HG03520 (cell line): ENCODE measurements around the gene TMEM26.

Experiments used
- ATAC-seq: cut with Tn5 transposase; IDR thresholded peaks from one replicate; pipeline ENCODE4 v1.9.1; 2021; ENCODE audit warnings: mild to moderate bottlenecking, moderate library complexity; ENCODE audit not compliant: unreplicated experiment

Gene TMEM26

DNA sequence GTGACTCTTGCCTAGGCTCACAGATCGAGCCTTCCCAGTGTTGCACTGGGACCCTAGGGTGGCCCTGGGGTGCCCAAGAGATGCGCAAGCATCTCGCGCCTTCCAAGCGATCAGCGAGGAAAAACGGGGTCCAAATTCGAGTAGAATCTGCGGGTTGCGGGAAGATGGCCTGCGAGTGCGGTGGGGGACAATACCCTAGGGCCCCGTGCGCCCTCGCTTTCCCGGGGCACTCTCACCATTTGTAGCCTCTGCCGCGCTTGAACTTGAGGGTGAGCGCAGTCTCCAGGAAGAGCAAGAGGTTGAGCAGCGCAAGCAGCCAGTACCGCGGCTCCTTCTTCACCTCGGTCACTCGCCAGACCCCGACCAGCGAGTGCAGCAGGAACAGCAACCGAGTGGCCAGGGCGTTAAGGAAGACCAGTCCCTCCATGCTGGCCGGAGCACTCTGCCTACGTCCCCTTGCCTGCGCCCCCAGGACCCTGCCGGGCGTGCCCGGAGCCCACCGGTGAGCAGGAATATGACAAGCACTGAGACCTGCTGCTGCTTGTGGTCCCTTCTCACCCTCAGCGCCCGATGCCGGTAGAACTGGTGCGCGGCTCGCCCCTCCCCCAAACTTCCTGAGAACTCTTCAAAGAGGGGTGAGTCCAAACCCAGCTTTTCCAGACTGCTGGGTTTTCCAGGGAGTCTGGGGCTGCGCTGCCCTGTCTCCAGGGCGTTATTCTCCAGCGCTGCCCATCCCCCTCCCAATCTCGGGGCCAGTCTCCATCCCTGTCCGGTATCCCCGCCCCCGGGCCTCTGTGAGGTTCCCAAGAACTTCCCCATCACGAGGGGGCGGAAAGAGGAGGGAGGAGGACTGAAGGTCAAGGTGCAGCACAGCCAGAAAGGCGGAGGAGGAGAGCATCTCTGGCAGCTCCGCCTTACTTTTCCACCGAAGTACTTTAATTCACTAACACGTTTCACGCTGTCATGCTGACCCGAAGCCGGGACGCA lies at the start of gene TMEM26:
Gene TMEM26 (minus strand): TSS at position 727 of the 987 bp plus-strand sequence. CDS start 300 bp downstream, at position 427.
- ATAC-seq: no peak

DNA sequence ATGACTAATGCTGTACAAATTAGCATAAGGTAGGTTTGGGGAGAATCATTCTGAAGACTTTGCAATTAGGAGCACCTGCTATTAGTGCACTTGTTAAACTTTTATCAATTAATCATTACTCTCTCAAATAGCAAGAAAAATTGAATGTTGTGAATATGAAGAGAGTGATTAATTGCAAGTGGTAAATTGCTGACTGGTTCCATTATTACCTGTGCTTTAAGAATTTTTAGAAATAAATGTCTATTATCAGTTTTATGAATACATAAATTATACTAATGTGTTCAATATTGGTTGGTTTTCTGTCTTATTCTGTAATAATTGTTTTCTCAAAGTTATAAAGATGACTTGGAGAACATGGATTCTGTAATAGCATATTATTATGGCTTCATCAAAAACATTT lies 47.3 kb upstream of the TMEM26 start:
- no peak for ATAC-seq

DNA sequence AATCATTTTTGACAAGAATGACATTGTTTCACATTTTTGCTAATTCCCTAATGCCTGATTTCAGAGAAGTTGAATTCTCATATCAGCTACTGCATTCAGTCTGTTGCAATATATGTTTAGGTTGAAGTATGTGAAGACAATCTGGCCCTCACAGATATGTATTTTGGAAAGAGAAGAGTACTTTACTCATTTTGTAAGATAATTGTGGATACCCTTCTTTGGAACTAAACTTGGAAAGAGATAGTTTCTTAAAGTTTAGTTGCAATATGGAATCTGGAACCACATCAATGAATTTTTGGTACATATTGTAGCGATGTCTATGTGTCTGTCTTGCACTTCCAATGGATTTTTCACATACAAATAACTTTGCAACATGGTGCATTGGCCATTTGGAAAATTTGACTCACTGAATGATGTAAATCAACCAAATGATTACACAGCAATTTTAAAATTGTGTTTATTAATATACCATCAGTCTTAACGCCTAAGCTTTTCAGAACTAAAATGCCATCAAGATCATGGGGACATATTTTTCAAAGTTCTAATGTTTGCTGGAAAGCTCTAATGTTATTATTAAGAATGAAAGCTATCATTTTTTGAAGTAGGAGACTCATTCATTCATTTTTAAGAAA lies 39.3 kb upstream of the TMEM26 start:
- no peak for ATAC-seq

DNA sequence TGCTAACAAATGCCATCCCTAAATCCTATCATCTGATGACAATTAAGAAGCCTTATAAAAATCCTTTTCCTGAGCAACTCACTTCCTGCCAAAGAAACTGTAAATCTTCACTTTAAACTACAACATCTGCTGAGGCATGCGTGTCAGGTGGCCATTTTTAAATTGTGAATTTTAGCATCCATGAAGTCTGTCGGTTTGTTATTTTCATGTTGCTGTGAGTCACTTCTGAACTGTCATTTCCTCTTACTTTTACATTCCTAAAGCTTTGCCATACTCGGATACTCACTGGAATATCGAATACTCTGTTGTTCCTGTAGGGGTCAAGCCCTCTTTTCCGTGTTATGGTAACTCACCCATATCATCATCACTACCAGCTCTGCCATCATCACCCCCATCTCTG lies 34.3 kb upstream of the TMEM26 start:
- no peak for ATAC-seq

DNA sequence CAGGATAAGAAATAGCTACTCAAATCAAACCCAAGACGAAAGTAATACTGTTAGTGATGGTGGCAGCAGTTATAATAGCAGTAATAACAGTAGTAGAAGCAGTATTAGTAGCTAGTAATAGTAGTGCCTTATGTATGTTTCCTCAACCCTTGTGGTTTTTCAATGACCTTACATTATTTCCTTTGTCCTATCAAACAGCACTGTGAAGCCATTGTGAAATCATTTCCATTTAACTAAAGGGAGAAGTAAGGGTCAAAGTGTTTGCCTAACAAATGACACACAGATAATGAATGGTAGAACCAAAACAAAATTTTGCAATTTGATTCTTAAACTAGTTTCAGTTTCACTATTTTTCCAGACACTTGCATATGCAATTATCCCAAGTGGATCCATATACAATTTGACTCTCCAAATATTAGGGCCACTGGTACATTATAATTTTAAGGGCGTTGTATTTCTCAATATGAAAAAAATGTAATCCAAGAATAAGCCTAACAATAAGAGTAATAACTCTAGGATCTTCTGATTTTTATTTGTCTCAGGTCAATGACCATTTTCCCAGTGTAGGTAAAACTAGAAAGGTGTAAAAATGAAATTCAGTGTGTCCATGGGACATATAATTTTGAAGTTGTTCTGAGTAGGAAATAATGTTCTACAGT lies 33.7 kb upstream of the TMEM26 start:
- no peak for ATAC-seq

DNA sequence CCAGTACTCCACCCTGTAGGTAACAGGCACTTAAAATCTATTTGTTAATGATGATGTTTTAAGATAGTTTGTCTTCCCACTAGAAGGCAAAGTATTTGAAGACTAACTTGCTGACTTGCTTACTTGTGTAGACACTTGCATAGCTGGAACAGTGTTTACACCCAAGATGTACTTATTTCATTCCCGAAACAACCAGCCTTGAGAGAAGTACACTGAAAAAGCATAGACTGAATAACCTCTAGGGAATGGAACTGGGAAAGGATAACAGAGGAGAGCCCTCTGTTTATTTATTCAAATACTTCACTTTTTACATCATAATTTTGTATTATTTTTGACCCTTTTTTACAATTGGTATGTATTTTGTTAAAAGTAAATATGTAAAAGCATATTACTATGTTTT lies 33.1 kb upstream of the TMEM26 start:
- ATAC-seq: no peak

DNA sequence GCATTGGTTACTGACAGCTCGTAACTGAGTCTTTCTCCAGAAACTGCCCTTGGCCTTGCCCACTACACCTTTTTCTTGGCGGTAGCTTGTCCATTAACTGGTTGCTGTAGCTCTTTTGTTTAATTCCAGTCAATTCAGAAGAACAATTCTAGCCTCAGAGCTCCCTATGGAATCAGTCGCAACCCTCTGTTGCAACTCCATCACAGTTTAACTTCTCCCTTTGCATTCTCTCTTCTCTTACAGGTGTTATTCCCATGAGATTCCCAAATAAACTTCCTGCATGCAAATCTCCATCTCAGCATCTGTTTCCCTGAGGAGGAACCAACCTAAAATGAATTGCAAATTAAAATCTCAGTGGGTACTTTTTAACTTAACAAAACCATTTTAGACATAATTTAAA lies 28.4 kb upstream of the TMEM26 start:
- ATAC-seq: no peak

DNA sequence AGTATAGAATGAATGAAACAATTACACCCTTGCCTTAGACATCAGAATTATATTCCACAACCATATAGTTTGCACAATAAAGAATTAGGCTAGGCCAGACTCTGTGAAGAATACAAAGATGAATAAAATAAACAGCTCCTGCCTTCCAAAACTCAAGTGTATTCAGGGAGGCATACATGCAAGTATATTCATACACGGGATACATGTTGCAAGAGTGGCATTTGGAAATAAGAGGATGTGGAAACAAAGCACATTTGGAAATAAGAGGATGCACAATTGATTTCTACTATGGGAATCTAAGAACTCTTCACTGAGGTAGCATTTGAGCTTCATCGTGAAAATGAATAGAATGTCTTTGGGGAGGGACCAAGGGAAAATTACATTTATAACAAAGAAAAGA lies 27.0 kb upstream of the TMEM26 start:
- no peak for ATAC-seq

DNA sequence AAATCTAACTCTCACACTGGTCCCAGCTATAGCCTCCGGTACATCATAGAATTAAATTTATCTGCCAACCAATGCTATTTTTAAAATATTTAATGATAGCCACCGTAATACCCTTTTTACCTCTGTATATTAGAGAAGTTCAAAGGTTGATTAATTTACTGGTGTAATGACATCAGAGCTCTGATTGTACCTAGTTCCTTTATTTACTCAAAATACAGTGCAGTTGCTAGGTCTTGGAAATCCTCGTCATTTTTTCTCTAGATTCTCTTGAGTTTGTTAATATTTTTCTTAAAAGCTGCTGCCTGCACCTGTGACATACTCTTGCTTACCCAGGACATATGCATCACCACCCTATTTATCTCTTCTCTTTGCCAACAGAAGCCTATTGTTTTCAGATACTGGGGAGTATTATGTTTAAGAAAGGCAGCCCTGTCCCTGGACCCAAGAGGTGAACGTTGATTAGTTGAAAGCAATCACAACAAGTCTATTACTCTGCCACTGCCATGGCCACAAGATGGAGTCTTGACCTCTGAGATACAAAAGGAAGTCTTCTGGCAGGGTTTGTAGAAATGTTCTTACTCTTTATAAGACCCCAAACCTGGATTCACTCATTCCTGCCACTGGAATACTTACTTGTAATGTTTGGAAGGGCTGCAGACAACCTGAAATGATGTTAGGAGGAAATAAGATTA lies 25.6 kb upstream of the TMEM26 start:
- ATAC-seq: no peak

DNA sequence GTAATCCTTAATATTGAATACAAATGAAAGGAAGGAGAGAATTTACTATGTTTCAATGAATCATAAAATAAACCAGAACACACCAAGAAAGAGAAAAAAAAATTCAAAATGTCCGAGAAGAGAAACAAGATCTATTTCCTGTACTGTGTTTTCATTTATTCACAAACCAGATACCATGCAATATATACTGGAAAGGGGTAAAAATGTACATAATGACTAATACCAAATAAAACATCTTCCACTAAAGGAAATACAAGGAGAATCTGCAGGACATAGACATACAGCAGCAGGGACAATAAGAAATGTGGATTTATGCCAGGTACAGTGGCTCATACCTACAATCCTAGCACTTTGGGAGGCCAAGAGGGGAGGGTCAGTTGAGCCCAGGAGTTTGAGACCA lies 24.3 kb upstream of the TMEM26 start:
- no peak for ATAC-seq

DNA sequence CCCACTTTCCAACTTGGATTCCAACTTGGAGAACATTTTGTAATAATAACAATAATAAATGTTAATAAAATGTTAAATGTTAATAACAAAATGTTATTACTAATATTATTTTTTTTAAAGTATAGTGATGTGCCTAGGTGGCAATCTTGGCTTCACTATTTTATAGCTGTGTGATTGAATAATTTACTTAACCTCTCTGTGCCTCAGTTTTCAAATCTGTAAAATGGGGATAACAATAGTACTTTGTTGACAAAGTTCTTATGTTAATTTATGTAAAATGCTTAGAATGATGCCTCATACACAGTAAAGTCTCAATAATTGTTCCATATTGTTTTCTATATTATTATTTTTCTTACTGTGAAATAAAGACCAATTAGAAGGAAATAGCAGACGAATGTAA lies 23.3 kb upstream of the TMEM26 start:
- ATAC-seq: no peak

DNA sequence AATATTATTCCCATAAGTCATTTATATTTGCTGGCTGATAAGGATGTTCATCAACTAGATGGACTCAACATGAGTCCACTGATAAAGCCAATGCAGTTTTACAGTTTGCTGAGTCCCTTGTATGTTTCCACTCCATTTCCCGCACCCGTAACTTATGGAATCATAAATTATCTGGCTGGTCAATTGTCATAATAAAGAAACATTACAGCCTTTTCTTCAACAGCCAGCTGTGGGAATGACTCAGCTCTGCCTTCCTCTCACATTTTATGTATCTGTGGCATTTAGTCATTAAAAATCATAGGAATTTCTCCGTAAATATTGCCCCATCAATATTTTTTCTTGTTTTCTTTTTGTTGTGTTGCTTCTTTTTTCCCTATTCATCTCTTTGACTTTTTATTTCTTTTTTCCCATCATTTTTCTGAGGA lies 22.3 kb upstream of the TMEM26 start:
- ATAC-seq: no peak

DNA sequence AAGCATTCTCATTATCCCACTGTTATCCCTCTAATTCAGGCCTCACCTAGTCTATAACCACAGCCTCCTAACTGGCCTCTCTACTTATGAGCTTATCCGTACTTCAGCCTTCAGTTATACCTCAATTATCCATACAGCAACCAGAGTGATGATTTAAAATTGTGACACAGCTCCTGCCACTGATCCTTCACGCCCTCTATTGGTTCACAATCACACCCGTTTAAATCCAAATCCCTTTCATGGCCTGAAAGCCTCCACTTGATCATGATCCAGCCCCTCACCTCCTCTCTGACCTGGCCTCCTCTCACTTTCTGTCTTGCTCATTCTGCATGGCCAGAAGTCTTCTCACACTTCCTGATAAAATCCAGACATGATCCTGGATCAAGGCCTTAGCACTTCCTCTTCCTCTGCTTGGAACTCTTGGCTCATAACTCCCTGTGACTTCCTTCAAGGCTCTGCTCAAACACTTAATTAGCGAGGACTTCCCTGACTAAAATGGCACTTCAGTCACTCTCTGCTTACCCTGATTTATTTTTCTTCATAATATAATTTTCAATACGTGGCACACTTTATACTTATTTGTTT lies 19.0 kb upstream of the TMEM26 start:
- no peak for ATAC-seq

DNA sequence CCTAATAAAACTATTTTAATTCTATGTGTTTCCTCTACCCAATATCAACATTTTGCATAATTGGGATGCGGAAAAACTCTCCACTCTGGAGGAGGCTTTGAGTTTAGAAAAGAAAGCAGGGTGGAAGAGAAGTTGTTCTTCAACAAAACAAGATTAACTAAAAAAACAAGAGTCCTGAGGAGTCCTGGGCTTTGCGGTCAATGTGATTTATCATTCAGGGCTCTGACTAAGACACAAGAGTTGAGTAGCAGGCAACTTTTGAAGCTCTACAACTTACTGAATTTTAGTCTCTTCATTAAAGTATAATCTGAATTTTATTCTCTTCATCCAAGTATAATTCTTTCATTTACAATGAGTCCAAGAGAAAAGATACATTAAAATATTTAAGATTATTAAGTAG lies 18.3 kb upstream of the TMEM26 start:
- no peak for ATAC-seq

DNA sequence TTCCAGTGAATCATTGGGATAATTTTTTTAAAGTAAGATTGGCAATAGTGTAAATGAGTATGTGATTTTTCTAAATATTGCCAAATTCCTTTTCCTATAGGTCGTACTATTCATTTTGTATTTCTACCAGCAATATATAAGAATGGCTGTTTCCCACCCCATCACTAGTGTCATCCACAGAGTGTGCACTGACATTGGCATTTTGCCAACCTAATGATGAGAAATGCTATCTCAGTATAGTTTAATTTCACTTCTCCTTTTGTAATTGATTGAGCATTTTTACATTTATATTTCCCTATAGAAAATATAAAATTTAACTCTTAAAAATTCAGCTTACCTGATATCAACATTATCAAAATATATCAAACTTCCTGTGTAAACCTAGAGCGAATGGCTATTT lies 17.6 kb upstream of the TMEM26 start:
- ATAC-seq: no peak

DNA sequence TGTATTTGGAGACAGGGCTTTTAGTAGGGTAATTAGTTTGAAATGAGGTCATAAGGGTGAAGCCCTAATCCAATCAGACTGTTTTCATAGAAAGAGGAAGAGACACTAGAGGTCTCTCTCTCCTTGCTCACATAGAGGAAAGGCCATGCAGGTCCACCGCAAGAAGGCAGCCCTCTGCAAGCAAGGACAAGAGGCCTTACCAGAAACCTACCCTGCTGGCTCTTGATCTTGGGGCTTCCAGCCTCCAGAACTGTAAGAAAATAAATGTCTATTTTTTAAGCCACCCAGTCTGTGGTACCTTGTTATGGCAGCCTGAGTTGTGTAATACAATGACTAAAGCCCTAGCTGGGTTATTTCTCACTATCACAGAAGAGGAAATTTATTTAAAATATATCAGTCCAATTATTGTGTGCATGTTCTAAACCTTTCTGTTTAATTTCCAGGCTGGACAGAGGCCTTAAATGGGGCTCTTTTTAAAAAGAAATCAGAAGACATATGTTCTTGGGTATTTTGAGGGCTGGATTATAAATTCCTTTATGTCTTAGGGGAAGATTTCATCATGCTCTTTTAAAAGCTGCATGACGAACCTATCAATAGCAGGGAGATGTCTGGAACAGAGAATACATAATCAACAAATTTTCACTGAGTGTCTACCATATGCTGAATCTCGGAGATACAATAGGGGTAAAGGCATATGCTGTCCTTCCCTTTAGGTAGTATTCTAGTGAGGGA lies 12.9 kb upstream of the TMEM26 start:
- ATAC-seq: no peak

DNA sequence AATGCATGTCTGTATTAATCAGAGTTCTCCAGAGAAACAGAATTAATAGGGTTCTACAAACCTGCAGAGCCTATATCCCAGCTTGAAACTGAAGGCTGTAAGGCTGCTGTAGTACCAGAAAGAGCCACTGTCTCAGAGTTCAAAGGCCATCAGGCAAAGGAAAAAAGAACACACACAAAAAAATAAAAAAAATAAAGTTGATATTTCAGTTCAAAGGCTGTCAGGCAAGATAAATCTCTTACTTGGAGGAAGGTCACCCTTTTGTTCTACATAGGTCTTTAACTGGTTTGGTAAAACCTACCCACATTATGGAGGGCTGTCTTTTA lies 12.0 kb upstream of the TMEM26 start:
- no peak for ATAC-seq

DNA sequence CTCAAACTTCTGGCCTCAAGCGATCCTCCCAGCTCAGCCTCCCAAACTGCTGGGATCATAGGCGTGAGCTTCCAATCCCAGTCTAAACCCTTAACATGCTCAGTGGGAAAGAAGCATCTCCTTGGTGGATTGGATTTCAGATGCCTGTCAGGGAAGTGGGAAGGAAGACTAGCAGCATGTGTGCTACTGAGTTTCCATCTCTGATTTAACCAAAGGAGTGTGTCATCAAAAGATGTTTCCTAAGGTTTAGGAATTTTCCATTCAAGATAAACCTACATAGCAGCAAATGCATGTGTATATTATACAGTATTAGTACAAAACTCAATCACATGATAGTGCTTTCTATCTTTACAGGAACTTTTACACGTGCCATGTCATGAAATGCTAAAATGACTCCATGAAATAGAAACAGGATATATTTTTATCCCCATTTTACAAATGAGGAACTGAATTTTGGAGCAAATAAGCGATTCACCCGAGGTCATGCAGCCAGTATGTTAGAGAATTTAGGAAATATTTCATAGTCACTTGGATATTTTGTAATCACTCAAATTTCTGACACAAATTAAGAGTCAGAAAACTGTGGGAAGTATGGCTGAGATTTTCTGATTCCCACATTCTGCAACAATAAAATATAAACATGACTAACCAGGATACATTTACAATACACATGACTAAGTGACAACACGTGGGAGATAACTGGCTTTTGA lies 11.4 kb upstream of the TMEM26 start:
- ATAC-seq: no peak

DNA sequence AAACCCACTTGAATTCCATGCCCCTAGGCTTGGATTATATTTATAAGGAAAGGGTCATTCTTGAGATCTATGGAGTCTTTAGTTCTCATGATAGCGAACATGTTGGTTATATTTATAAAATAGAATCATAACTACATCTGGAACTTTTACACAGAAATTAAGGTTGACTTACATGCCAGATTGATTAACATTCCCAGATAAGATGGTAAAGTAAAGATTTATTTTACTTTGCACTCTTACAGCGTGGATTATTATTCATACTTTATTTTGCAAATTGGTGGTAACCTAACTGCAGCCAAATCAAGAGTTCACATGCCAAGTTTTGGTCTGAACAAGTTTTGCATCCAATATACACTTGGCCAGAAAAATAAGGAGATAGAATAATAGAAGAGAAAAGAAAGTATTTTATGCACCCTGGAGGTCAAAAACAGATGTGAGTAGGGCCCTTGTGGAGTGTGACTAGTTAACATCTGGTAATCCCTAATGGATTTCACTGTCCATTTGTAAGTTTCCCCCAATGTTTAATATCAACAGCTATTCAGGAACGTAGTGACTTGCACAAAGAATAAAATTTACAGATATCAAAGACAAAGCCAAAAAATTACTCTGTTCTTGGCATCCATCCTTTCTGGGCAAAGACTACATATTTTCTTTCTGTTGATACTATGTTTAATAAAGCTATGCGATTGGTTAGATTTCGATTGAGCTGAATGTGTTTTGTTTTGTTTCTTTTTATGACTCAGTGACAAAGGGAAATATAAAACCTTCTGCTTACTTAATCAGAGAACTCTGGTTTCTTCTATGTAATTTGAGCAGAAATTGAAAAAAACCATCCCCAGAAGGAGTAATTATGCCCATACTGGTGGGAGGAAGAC lies 10.1 kb upstream of the TMEM26 start:
- ATAC-seq: no peak
